Activated T-cell treated with anti-CD3 and anti-CD28 coated beads for 48 hours (primary cell): Measurements from ENCODE around the gene RPGRIP1.
"Not testable (repeated sequence)": the region's sequence is repeated elsewhere in the genome, so short reads cannot be mapped to it uniquely, and the experiment has no call there.

Experiments used
- DNase-seq: peaks from one replicate; pipeline ENCODE4 v3.0.0-alpha.2; 2020; ENCODE audit warnings: low read depth

The RPGRIP1 gene

GRCh38 chr14:21279783-21280182 lies at the start of gene RPGRIP1:
RPGRIP1 (plus strand) TSS chr14:21280083; CDS start chr14:21287977, 7,894 bp downstream.
- no peak for DNase-seq

GRCh38 chr14:21231020-21231652 lies 48.7 kb upstream of the RPGRIP1 start:
- no peak for DNase-seq

GRCh38 chr14:21233457-21234076 lies 46.3 kb upstream of the RPGRIP1 start:
- DNase-seq = no peak

GRCh38 chr14:21234112-21234511 lies 45.8 kb upstream of the RPGRIP1 start:
- no peak for DNase-seq

- no peak for DNase-seq
These were observed 42.7 kb upstream of the RPGRIP1 start for GRCh38 chr14:21236948-21237797.

GRCh38 chr14:21238823-21239518 lies 40.9 kb upstream of the RPGRIP1 start:
- DNase-seq = no peak

GRCh38 chr14:21240417-21240816 lies 39.5 kb upstream of the RPGRIP1 start:
- DNase-seq = no peak

- no peak for DNase-seq
These were observed 38.6 kb upstream of the RPGRIP1 start for GRCh38 chr14:21241218-21241819.

- DNase-seq = no peak
These were observed 35.3 kb upstream of the RPGRIP1 start for GRCh38 chr14:21244544-21244943.

GRCh38 chr14:21245813-21246212 lies 34.1 kb upstream of the RPGRIP1 start:
- no peak for DNase-seq

GRCh38 chr14:21248338-21248737 lies 31.5 kb upstream of the RPGRIP1 start:
- no peak for DNase-seq

- DNase-seq = no peak
These were observed 31.0 kb upstream of the RPGRIP1 start for GRCh38 chr14:21248739-21249411.

GRCh38 chr14:21251215-21251614 lies 28.7 kb upstream of the RPGRIP1 start:
- DNase-seq = no peak

- no peak for DNase-seq
These were observed 27.7 kb upstream of the RPGRIP1 start for GRCh38 chr14:21252149-21252548.

- no peak for DNase-seq
These were observed 24.3 kb upstream of the RPGRIP1 start for GRCh38 chr14:21255385-21256101.

- not testable (repeated sequence) for DNase-seq
These were observed 23.8 kb upstream of the RPGRIP1 start for GRCh38 chr14:21256102-21256447.

- no peak for DNase-seq
These were observed 23.1 kb upstream of the RPGRIP1 start for GRCh38 chr14:21256539-21257393.

GRCh38 chr14:21257394-21257909 lies 22.4 kb upstream of the RPGRIP1 start:
- no peak for DNase-seq

- DNase-seq = no peak
These were observed 21.6 kb upstream of the RPGRIP1 start for GRCh38 chr14:21258005-21258888.
